HG02588 (cell line): ENCODE measurements around the gene TUBGCP4.

Experiments
- ATAC-seq: cut with Tn5 transposase; IDR thresholded peaks from one replicate; pipeline ENCODE4 v1.9.1; 2021; ENCODE audit warnings: mild to moderate bottlenecking, moderate library complexity; ENCODE audit not compliant: unreplicated experiment

Gene TUBGCP4

GRCh38 chr15:43403616-43404015 is 32.7 kb downstream of the TUBGCP4 start:
- ATAC-seq: no peak

- no peak for ATAC-seq
Measured at GRCh38 chr15:43404130-43404529, 33.2 kb downstream of the TUBGCP4 start.

DNA sequence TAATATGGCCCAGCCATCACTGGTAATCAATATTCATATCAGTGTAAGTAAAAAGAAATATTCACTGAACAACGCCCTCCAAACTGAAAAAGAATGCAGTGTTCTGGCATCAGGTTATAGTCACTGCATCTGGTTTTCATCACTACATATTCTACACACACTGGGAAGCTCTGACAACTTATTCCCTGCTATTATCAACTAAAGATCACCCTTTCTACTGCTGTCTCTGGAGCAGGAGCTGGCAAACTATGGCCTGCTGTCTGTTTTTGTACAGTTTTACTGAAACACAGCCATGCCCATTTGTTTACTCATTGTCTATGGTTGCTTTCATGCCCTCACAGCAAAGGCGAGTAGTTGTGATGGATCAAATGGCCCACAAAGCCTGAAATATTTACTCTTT is 35.3 kb downstream of the TUBGCP4 start:
- ATAC-seq: no peak

DNA sequence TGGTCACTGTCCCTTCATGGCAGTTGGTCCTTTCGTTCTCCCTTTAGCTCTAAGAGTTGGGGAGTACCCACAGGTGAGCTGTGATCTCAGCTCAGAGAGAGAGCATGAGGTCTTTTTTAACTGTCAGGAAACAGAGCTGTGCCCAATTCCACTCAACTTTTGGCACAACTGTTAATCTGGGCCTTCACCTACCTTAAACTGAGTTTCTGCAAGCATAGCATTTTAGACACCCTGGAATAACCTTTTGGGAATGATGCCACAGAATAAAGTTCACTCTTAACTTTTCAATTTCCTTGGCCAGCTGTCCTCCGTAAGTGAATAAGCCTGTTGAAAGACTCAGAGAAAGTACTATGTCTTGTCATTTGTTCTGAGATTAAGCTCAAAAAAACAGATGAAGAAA is 35.9 kb downstream of the TUBGCP4 start:
- ATAC-seq: no peak

DNA sequence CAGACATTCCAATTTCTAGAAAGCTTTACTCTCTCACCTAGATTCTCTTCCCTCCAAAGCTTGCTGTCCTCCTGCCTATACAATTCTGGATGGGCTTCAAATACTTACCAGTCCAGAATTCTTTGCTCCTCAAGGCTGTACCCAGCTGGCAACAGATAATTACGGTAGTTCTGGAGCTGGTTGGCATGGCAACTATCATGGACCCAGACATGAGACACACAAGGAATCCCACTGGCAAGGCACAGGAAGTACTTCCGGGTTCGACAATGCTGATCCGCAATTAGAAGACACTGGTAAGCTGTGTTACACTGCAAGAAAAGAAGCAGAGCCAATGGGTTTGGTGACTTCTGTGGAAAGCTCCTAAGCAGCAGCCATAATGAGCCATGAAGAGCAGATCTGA is 37.9 kb downstream of the TUBGCP4 start:
- ATAC-seq: no peak

GRCh38 chr15:43410572-43411214 is 39.8 kb downstream of the TUBGCP4 start:
- ATAC-seq: no peak

GRCh38 chr15:43412096-43412495 is 41.2 kb downstream of the TUBGCP4 start:
- no peak for ATAC-seq

DNA sequence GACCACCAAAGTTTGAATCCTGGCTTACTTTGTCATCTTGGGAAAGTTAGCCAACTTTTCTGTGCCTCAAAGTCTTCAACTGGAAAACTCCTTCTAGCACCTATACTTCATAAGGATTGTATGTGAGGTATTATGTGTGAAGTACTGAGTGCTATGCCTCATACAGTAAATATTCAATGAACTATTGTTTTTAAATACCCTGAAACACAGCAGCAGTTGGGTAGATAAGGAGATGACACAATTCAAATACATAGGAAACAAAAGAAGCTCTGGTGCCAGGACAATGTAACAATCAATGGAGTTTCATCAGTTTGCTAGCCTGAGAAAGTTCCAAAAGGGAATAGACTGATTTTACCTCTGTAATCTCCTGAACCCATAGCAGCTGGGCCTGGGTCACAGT is 43.3 kb downstream of the TUBGCP4 start:
- ATAC-seq: no peak

GRCh38 chr15:43420435-43420834 is 49.5 kb downstream of the TUBGCP4 start:
- no peak for ATAC-seq

- no peak for ATAC-seq
Measured at GRCh38 chr15:43420876-43421275, 50.0 kb downstream of the TUBGCP4 start.

DNA sequence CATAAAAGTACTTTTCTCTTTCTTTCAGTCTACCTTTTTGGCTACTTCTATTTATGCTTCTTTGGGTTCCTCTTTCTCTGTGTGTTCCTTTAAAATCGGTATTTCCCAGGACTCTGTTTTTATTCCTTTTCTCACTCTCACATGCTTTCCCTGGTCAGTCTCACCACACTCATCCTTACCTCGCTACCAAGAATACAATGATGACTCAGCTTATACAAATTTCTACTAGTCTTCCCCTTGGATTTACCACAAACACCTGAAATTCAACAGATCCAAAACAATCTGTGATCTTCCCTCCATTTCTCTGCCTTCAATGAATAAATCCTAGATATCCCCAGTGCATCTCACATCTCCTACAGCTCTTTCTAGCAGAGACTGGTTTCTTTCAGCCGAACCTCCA is 52.9 kb downstream of the TUBGCP4 start:
- ATAC-seq: no peak

DNA sequence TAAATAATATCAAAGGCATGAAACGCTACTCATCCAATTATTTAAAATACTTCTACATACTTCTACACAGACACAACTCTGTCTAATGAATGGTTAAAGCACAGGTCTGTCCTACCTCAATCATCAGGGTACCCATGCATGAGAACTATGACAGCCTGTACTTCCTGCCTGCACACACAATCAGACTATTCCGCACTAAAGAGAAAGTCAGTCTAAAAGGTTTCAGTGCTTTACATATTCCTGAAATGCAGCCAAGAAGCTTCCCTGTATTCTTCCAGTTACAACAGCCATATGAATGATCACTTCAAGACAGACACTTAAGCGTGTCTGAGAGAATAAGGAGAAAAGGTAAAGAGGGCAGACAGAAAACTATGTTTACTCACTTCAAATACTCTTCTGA is 58.8 kb downstream of the TUBGCP4 start:
- no peak for ATAC-seq

- no peak for ATAC-seq
Measured at GRCh38 chr15:43433165-43433564, 62.3 kb downstream of the TUBGCP4 start.

- no peak for ATAC-seq
Measured at GRCh38 chr15:43433661-43434303, 62.9 kb downstream of the TUBGCP4 start.

GRCh38 chr15:43434446-43434845 is 63.5 kb downstream of the TUBGCP4 start:
- no peak for ATAC-seq

GRCh38 chr15:43436395-43436794 is 65.5 kb downstream of the TUBGCP4 start:
- ATAC-seq: no peak

GRCh38 chr15:43439268-43439667 is 68.4 kb downstream of the TUBGCP4 start:
- no peak for ATAC-seq

- ATAC-seq: no peak
Measured at GRCh38 chr15:43440721-43441281, 69.9 kb downstream of the TUBGCP4 start.

DNA sequence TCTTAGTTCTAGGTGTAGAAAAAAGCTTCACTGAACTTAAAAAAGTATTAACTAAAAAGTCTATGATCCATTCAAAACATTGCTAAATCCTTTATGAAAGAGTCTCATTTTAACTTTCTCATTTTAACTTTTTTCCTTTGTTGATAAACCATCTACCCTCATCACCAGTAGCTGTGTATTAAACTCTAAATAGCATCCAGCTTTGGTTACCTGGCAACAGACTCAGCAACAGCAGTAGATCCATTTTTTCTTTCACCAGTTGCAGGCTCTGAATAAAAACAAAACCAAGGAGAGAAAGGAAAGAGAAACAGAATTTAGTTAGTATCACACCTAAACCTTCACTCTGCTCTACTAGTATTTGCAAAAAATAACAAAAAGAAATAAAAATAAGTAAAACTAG is 70.4 kb downstream of the TUBGCP4 start:
- ATAC-seq: no peak

- no peak for ATAC-seq
Measured at GRCh38 chr15:43446344-43446743, 75.4 kb downstream of the TUBGCP4 start.

- no peak for ATAC-seq
Measured at GRCh38 chr15:43449981-43450380, 79.1 kb downstream of the TUBGCP4 start.
